Measurements from ENCODE around the gene FAU.

DNA sequence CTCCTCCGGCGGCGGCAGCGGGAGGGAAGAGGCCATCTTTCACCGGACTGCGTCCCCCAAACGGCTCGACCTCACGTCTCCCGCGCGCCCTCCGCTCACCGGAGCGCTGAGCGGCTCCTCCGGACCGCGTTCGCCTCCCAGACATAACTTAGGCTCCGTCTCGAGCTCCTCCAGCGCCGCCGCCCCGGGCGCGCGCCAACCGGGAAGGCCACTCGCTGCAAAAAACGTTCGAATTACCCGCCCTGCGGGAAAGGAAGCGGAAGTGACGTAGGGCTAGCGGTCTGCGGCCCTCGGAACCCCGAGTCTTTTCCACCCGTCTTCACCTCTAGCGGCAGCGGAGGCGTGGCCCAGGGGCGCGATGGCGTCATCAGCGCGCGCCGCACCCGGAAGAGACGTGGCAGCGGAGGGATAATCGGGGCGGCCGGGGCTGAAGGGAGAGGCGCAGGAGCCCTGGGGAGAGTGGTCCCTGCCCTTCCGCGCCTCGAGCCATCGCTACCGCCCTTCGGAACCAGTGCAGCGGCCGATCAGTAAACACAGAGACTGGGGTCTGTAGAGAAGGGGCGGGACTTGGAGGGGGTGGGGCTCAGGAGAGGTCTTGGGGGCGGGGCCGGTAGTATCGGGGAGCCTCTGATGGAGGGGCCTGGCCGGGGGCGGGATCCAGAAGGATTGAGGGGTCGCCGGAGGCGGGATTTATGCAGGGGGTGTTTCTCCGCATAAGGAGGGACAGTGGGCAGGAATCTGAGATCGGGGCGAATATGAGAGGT is 37.9 kb downstream of the FAU start, which contains the start of the genes CDCA5 and ZFPL1:
- TF ChIP-seq, protein P1, sequence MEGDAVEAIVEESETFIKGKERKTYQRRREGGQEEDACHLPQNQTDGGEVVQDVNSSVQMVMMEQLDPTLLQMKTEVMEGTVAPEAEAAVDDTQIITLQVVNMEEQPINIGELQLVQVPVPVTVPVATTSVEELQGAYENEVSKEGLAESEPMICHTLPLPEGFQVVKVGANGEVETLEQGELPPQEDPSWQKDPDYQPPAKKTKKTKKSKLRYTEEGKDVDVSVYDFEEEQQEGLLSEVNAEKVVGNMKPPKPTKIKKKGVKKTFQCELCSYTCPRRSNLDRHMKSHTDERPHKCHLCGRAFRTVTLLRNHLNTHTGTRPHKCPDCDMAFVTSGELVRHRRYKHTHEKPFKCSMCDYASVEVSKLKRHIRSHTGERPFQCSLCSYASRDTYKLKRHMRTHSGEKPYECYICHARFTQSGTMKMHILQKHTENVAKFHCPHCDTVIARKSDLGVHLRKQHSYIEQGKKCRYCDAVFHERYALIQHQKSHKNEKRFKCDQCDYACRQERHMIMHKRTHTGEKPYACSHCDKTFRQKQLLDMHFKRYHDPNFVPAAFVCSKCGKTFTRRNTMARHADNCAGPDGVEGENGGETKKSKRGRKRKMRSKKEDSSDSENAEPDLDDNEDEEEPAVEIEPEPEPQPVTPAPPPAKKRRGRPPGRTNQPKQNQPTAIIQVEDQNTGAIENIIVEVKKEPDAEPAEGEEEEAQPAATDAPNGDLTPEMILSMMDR (IDR thresholded peaks at IDR 0.05), result peak in 3 of 6 experiments; percentile 30 to 48 (median 39)
- TF ChIP-seq POLR2A (IDR thresholded peaks at IDR 0.05), result peak in 3 of 4 donors; percentile 45 to 82 (median 55)

All from upper lobe of left lung (tissue), 4 donors.